CD1c-positive myeloid dendritic cell (primary cell): ENCODE data around the gene UNCX.

ENCODE experiments used
- DNase-seq: peaks from one replicate; pipeline ENCODE4 v3.0.0-alpha.2; 2016; ENCODE audit errors: extremely low spot score

UNCX gene

GRCh38 chr7:1218541-1219165 lies 14.0 kb upstream of the UNCX start:
- DNase-seq = no peak

- no peak for DNase-seq
Observed at GRCh38 chr7:1219498-1219897, 13.2 kb upstream of the UNCX start.

- no peak for DNase-seq
Observed at GRCh38 chr7:1220000-1220726, 12.5 kb upstream of the UNCX start.

- no peak for DNase-seq
Observed at GRCh38 chr7:1220977-1221745, 11.5 kb upstream of the UNCX start.

- no peak for DNase-seq
Observed at GRCh38 chr7:1223196-1223981, 9.3 kb upstream of the UNCX start.

- no peak for DNase-seq
Observed at GRCh38 chr7:1224086-1224716, 8.5 kb upstream of the UNCX start.

- DNase-seq = no peak
Observed at GRCh38 chr7:1225030-1225429, 7.6 kb upstream of the UNCX start.

GRCh38 chr7:1225441-1226185 lies 7.1 kb upstream of the UNCX start:
- DNase-seq = peak; percentile 40

GRCh38 chr7:1226186-1226901 lies 6.3 kb upstream of the UNCX start:
- DNase-seq = no peak

- no peak for DNase-seq
Observed at GRCh38 chr7:1227071-1227804, 5.4 kb upstream of the UNCX start.

- DNase-seq = no peak
Observed at GRCh38 chr7:1227814-1228544, 4.7 kb upstream of the UNCX start.

- no peak for DNase-seq
Observed at GRCh38 chr7:1228545-1229201, 4.0 kb upstream of the UNCX start.

GRCh38 chr7:1229202-1229947 lies 3.3 kb upstream of the UNCX start:
- DNase-seq = no peak

GRCh38 chr7:1229956-1230355 lies 2.7 kb upstream of the UNCX start:
- no peak for DNase-seq

GRCh38 chr7:1230411-1231213 lies 2.1 kb upstream of the UNCX start:
- no peak for DNase-seq

- DNase-seq = no peak
Observed at GRCh38 chr7:1231214-1232102, 1.2 kb upstream of the UNCX start.
